ENCODE data around the gene ATP8A2.

- TF ChIP-seq CTCF (conservative IDR thresholded peaks at IDR 0.05), result no peak
- no peak for TF ChIP-seq ZFX (IDR thresholded peaks at IDR 0.05)
Measured at GRCh38 chr13:25579221-25579620, 207.4 kb downstream of the ATP8A2 start.
